ENCODE results near the gene ZMYND8.
"Not testable (repeated sequence)": the region's sequence is repeated elsewhere in the genome, so short reads cannot be mapped to it uniquely, and the experiment has no call there.

Gene ZMYND8

GRCh38 chr20:47187450-47188195 is 168.9 kb downstream of the ZMYND8 start:
- TF ChIP-seq CTCF (IDR thresholded peaks at IDR 0.05; ENCODE audit: low read depth, low read length) = no peak
- in situ Hi-C loops (cut with HindIII; ENCODE audit: low sequenced_read_pairs) = no loop called here
- no peak overlapping the region for H3K4me3 ChIP-seq (ENCODE audit: low read depth, low read length)
- no peak for DNase-seq (ENCODE audit: low read depth, low spot score)

GRCh38 chr20:47183367-47183766 is 173.1 kb downstream of the ZMYND8 start:
- no peak for TF ChIP-seq CTCF (IDR thresholded peaks at IDR 0.05; ENCODE audit: low read depth, low read length)
- H3K4me3 ChIP-seq (ENCODE audit: low read depth, low read length) = no peak overlapping the region
- DNase-seq (ENCODE audit: low read depth, low spot score) = no peak
- in situ Hi-C loops (cut with HindIII; ENCODE audit: low sequenced_read_pairs) = no loop called here

GRCh38 chr20:47181056-47181862 is 175.2 kb downstream of the ZMYND8 start:
- DNase-seq (ENCODE audit: low read depth, low spot score) = peak; percentile 43
- no peak overlapping the region for H3K4me3 ChIP-seq (ENCODE audit: low read depth, low read length)
- TF ChIP-seq CTCF (IDR thresholded peaks at IDR 0.05; ENCODE audit: low read depth, low read length) = no peak
- in situ Hi-C loops (cut with HindIII; ENCODE audit: low sequenced_read_pairs) = no loop called here

GRCh38 chr20:47179267-47179666 is 177.2 kb downstream of the ZMYND8 start:
- in situ Hi-C loops (cut with HindIII; ENCODE audit: low sequenced_read_pairs) = no loop called here

GRCh38 chr20:47178851-47179250 is 177.6 kb downstream of the ZMYND8 start:
- DNase-seq (ENCODE audit: low read depth, low spot score) = no peak
- no peak for TF ChIP-seq CTCF (IDR thresholded peaks at IDR 0.05; ENCODE audit: low read depth, low read length)
- no peak overlapping the region for H3K4me3 ChIP-seq (ENCODE audit: low read depth, low read length)
- in situ Hi-C loops (cut with HindIII; ENCODE audit: low sequenced_read_pairs) = no loop called here

More at GRCh38 chr20:47179267-47179666, 177.2 kb downstream of the ZMYND8 start:
- TF ChIP-seq CTCF (IDR thresholded peaks at IDR 0.05; ENCODE audit: low read depth, low read length) = no peak
- H3K4me3 ChIP-seq (ENCODE audit: low read depth, low read length) = no peak overlapping the region
- DNase-seq (ENCODE audit: low read depth, low spot score) = no peak

- in situ Hi-C loops (cut with HindIII; ENCODE audit: low sequenced_read_pairs) = no loop called here
- TF ChIP-seq CTCF (IDR thresholded peaks at IDR 0.05; ENCODE audit: low read depth, low read length) = no peak
- no peak for DNase-seq (ENCODE audit: low read depth, low spot score)
- no peak overlapping the region for H3K4me3 ChIP-seq (ENCODE audit: low read depth, low read length)
Observed at GRCh38 chr20:47178277-47178676, 178.2 kb downstream of the ZMYND8 start.

GRCh38 chr20:47176217-47176616 is 180.3 kb downstream of the ZMYND8 start:
- in situ Hi-C loops (cut with HindIII; ENCODE audit: low sequenced_read_pairs); DNase-seq (ENCODE audit: low read depth, low spot score); H3K4me3 ChIP-seq (ENCODE audit: low read depth, low read length): not testable (repeated sequence)

Measured in astrocyte of the spinal cord (primary cell).